HEK293 (cell line): Measurements from ENCODE around the gene DNAH3.

Experiments
- MYNN ChIP-seq: fragments of 450-650 bp; formaldehyde crosslinking; IDR thresholded peaks from 2 replicates; pipeline ENCODE4 v1.5.1; 2016; ENCODE audit warnings: missing biosample characterization, missing genetic modification characterization, borderline replicate concordance
- ZFP37 ChIP-seq: fragments of 450-650 bp; formaldehyde crosslinking; IDR thresholded peaks from 2 replicates; pipeline ENCODE4 v1.5.1; 2016; ENCODE audit warnings: missing biosample characterization, missing genetic modification characterization
- ZNF341 ChIP-seq: fragments of 450-650 bp; formaldehyde crosslinking; IDR thresholded peaks from 2 replicates; pipeline ENCODE4; 2016; ENCODE audit warnings: low read depth, missing biosample characterization, missing genetic modification characterization
- ZNF558 ChIP-seq: fragments of 450-650 bp; formaldehyde crosslinking; IDR thresholded peaks from 2 replicates; pipeline ENCODE4 v1.5.1; 2016; ENCODE audit warnings: missing biosample characterization, missing genetic modification characterization
- ZNF707 ChIP-seq: fragments of 450-650 bp; formaldehyde crosslinking; IDR thresholded peaks from 2 replicates; pipeline ENCODE4 v1.5.1; 2016; ENCODE audit warnings: missing biosample characterization, missing genetic modification characterization
- ZNF76 ChIP-seq: fragments of 450-650 bp; formaldehyde crosslinking; IDR thresholded peaks from 2 replicates; pipeline ENCODE4; 2016; ENCODE audit warnings: low read depth, missing biosample characterization, missing genetic modification characterization, borderline replicate concordance
- TF ChIP-seq, protein P1 (sequence below): fragments of 450-650 bp; formaldehyde crosslinking; IDR thresholded peaks from 2 replicates; pipeline ENCODE4 v1.5.1; 2016; ENCODE audit warnings: missing biosample characterization, missing genetic modification characterization
- TF ChIP-seq, protein P2 (sequence below): fragments of 450-650 bp; formaldehyde crosslinking; IDR thresholded peaks from 2 replicates; pipeline ENCODE4 v1.5.1; 2016; ENCODE audit warnings: missing biosample characterization, missing genetic modification characterization

DNA sequence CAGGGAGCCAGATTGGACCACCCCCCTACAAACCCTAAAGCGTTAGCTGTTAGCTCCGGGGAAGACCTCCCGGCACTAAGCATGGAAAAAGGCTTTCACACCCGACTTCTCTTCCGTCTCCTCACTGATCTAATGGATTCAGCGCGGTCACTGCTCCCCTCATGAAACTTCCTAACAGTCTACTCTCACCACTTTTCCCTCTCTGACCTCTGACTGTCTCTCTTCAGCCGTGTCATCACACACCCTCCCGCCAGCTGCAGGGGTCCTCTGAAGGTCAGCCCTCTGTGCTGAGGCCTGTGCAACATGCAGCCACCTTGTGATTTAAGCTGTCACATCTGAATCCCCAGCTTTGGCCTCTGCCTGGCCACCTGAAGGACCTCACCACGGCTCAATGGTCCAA, 234.4 kb downstream of the DNAH3 start:
- TF ChIP-seq ZFP37 (tag by site-specific recombination) (no peak), ZNF707 (tag by site-specific recombination) (no peak), ZNF558 (no peak), MYNN (tag by site-specific recombination) (no peak), ZNF76 (no peak), ZNF341 (tag by site-specific recombination) (no peak)
- TF ChIP-seq, protein P1, sequence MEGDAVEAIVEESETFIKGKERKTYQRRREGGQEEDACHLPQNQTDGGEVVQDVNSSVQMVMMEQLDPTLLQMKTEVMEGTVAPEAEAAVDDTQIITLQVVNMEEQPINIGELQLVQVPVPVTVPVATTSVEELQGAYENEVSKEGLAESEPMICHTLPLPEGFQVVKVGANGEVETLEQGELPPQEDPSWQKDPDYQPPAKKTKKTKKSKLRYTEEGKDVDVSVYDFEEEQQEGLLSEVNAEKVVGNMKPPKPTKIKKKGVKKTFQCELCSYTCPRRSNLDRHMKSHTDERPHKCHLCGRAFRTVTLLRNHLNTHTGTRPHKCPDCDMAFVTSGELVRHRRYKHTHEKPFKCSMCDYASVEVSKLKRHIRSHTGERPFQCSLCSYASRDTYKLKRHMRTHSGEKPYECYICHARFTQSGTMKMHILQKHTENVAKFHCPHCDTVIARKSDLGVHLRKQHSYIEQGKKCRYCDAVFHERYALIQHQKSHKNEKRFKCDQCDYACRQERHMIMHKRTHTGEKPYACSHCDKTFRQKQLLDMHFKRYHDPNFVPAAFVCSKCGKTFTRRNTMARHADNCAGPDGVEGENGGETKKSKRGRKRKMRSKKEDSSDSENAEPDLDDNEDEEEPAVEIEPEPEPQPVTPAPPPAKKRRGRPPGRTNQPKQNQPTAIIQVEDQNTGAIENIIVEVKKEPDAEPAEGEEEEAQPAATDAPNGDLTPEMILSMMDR (tag by site-specific recombination): no peak
- TF ChIP-seq, protein P2, sequence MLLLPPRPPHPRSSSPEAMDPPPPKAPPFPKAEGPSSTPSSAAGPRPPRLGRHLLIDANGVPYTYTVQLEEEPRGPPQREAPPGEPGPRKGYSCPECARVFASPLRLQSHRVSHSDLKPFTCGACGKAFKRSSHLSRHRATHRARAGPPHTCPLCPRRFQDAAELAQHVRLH (tag by site-specific recombination): no peak
